Astrocyte of the cerebellum (primary cell): ENCODE results near the gene VSX2.

Source experiments
- DNase-seq: peaks from one replicate; pipeline ENCODE4 v3.0.0-alpha.2; 2011; ENCODE audit warnings: low read depth
- H3K4me3 ChIP-seq: 2 replicates; pipeline ENCODE4 v1.5.1; 2011; ENCODE audit warnings: mild to moderate bottlenecking, low read depth, low read length, moderate library complexity
- in situ Hi-C: cut with HindIII; loops from 2 replicates; pipeline ENCODE4 v1.10.0; 2017; ENCODE audit warnings: low sequenced_read_pairs
- TF ChIP-seq, protein P1 (sequence below): IDR thresholded peaks from 2 replicates; pipeline ENCODE4 v1.5.1; 2012; ENCODE audit warnings: low read length, low read depth, moderate library complexity, mild to moderate bottlenecking; ENCODE audit errors: missing control alignments

VSX2 gene

DNA sequence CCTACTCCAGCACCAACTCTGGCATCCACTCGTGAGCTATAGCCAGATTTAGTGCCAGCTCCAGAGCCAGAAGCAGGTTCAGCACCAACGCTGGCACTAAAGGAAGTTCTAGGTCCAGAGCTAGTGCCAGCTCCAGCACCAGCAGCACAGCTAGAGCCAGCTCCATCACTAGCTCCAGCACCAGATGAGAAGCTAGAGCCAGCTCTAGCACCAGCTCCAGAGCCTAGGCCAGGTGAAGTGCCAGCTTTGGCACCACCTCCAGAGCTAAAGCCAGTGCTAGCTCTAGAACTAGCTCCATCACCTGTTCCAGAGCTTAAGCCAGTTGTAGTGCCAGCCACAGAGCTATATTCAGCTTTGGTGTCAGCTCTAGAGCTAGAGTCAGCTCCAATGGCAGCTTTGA lies 38.8 kb downstream of the VSX2 start:
- no peak overlapping the region for H3K4me3 ChIP-seq
- in situ Hi-C loops, result no loop called here
- TF ChIP-seq, protein P1, sequence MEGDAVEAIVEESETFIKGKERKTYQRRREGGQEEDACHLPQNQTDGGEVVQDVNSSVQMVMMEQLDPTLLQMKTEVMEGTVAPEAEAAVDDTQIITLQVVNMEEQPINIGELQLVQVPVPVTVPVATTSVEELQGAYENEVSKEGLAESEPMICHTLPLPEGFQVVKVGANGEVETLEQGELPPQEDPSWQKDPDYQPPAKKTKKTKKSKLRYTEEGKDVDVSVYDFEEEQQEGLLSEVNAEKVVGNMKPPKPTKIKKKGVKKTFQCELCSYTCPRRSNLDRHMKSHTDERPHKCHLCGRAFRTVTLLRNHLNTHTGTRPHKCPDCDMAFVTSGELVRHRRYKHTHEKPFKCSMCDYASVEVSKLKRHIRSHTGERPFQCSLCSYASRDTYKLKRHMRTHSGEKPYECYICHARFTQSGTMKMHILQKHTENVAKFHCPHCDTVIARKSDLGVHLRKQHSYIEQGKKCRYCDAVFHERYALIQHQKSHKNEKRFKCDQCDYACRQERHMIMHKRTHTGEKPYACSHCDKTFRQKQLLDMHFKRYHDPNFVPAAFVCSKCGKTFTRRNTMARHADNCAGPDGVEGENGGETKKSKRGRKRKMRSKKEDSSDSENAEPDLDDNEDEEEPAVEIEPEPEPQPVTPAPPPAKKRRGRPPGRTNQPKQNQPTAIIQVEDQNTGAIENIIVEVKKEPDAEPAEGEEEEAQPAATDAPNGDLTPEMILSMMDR, result no peak
- no peak for DNase-seq

DNA sequence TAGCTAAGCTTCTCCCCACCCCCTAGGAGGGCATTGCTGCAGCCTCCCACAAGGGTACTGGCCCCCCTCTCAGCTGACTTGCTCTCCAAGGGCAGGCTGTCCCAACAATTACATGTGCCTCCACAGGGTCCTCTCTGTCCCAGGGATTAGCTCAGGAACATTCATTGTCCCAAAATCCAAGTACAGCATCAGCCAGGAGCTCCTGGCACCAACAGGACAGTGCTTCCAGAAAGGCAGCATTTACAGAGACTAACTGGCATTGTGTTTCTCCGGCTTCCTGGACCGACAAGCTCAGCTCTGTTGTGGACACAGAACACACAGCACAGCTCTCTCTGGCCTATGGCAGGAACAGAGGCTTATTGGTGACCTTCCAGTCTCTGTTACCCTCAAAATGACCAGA lies 41.8 kb downstream of the VSX2 start:
- H3K4me3 ChIP-seq, result no peak overlapping the region
- no peak for DNase-seq
- TF ChIP-seq, protein P1, result no peak
- in situ Hi-C loops, result no loop called here

DNA sequence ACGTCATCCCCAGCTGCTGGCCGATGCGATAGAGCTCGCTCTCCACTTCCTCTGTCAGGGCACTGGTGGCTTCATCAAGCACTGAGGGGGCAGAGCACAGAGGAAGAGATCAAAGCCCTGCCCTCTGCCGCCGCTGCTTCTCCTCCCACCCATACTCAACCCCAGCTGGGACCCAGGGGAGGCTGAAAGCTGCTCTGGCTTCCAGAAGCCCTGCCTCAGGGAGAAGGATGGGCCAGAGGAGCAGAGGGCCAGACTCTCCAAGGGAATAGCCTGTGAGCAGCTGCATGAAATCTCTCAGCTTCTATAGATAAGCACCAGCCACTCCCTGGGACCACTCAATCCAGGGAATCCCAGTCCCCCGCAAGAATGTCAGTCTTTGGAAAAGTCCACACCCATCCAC lies 47.5 kb downstream of the VSX2 start:
- TF ChIP-seq, protein P1, result no peak
- in situ Hi-C loops, result no loop called here
- no peak overlapping the region for H3K4me3 ChIP-seq
- DNase-seq, result no peak

DNA sequence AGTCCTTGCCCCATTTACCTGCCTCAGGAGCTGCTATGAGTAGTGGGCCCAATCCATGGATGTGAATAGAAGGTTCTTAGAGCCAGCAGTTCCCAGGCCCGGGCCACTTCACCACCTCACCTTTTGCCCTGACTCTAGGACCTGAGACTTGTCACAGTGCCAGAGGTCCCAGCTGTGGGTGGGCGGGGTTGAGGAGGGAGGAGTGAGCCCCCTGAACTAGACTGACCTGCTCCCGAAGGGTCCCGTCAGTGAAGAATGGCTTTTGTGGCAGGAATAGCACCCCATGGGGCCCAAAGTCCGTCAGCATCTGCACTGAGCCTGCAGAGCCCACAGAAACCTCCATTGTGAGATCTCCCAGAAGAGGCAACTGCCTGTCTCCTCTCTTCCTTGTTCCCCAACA lies 50.6 kb downstream of the VSX2 start:
- in situ Hi-C loops, result loop anchor here (5.0 to 10.0 kb wide), 2 partner anchors 62 to 65 kb away; no protein-coding TSS in a partner anchor
- TF ChIP-seq, protein P1, result no peak
- no peak for DNase-seq
- H3K4me3 ChIP-seq, result no peak overlapping the region

DNA sequence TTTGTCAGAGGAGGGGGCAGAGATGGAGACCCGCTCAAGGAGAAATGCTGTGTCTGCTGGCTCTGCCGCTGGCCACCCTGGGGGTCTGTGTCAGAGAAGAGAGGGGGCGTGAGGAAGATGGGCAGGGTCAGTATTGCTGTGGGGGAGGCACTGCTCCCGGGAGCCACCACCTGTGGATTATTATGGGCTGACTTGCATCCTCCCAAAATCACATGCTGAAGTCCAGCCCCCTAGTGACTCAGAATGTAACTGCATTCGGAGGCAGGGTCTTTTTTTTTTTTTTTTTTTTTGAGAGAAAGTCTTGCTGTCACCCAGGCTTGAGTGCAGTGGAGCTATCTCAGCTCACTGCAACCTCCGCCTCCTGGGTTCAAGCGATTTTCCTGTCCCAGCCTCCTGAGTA lies 51.2 kb downstream of the VSX2 start:
- no peak for DNase-seq
- H3K4me3 ChIP-seq, result no peak overlapping the region
- in situ Hi-C loops, result loop anchor here (5.0 to 10.0 kb wide), 2 partner anchors 63 to 64 kb away; no protein-coding TSS in a partner anchor
- TF ChIP-seq, protein P1, result peak; percentile 51

DNA sequence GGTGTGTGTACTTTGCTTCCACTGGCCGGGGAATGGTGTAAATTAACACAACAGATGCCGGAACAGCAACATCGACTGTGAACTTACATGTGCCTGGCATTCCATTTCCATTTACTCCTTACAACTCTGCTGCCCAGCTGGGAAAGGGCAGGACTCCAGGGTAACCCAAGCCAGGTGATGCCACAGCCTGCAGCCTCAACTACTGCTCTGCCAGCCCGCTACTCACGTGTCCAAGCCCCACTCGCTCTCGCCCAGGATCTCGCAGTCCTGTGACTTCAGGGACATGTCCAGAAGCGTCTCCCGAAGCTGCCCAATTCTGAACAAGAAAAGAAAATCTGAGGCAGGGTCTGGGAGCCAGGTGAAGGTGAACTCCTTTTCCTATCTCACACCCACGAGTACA lies 52.8 kb downstream of the VSX2 start:
- DNase-seq, result no peak
- no peak overlapping the region for H3K4me3 ChIP-seq
- TF ChIP-seq, protein P1, result no peak
- in situ Hi-C loops, result loop anchor here (5.0 to 10.0 kb wide), 2 partner anchors 63 to 65 kb away; no protein-coding TSS in a partner anchor
